OCI-LY1 (cell line): Measurements from ENCODE around the gene CPTP.

Source experiments
- H2AFZ ChIP-seq: fragments of 200-600 bp; sonication (generic), shearing (Covaris generic); 2 replicates; pipeline ENCODE4 v1.6.0; 2014; ENCODE audit warnings: antibody characterized with exemption, mild to moderate bottlenecking, low read length
- H3F3A ChIP-seq: fragments of 200-600 bp; sonication (generic), shearing (Covaris generic); 2 replicates; pipeline ENCODE4 v1.6.0; 2014; ENCODE audit warnings: mild to moderate bottlenecking, antibody characterized with exemption, low read length, moderate library complexity; ENCODE audit not compliant: insufficient read depth
- H3K27ac ChIP-seq: fragments of 200-600 bp; sonication (generic); 2 replicates; pipeline ENCODE4 v1.5.1; 2014; ENCODE audit warnings: low read length, mixed run types, mild to moderate bottlenecking, low read depth; ENCODE audit not compliant: poor library complexity, severe bottlenecking
- H3K27me3 ChIP-seq: fragments of 200-600 bp; sonication (generic); 2 replicates; pipeline ENCODE4 v1.6.0; 2014; ENCODE audit warnings: antibody characterized with exemption, mild to moderate bottlenecking, low read length, moderate library complexity; ENCODE audit not compliant: insufficient read depth
- H3K36me3 ChIP-seq: fragments of 200-600 bp; sonication (generic); 2 replicates; pipeline ENCODE4 v1.6.1; 2014; ENCODE audit warnings: mild to moderate bottlenecking, antibody characterized with exemption, low read length, moderate library complexity, mixed read lengths; ENCODE audit not compliant: insufficient read depth
- H3K4me1 ChIP-seq: fragments of 200-600 bp; sonication (generic); 2 replicates; pipeline ENCODE4 v1.5.1; 2014; ENCODE audit warnings: mild to moderate bottlenecking, low read length, moderate library complexity; ENCODE audit not compliant: insufficient read depth, severe bottlenecking
- H3K4me2 ChIP-seq: fragments of 200-600 bp; sonication (generic), shearing (Covaris generic); 2 replicates; pipeline ENCODE4 v1.6.1; 2014; ENCODE audit warnings: low read length
- H3K4me3 ChIP-seq: fragments of 200-600 bp; sonication (generic); 2 replicates; pipeline ENCODE4 v1.5.1; 2014; ENCODE audit warnings: low read length, low read depth, mild to moderate bottlenecking, mixed read lengths; ENCODE audit not compliant: poor library complexity, severe bottlenecking
- H3K79me2 ChIP-seq: fragments of 200-600 bp; shearing (Covaris generic); 2 replicates; pipeline ENCODE4 v1.6.1; 2016; ENCODE audit warnings: mixed run types, low read length, mixed read lengths; ENCODE audit not compliant: insufficient read depth
- H3K9ac ChIP-seq: fragments of 200-600 bp; sonication (generic), shearing (Covaris generic); 2 replicates; pipeline ENCODE4 v1.6.1; 2014; ENCODE audit warnings: mild to moderate bottlenecking, low read length, mixed read lengths
- H3K9me2 ChIP-seq: fragments of 200-600 bp; sonication (generic), shearing (Covaris generic); 2 replicates; pipeline ENCODE4 v1.6.1; 2014; ENCODE audit warnings: low read depth, mild to moderate bottlenecking, low read length, mixed read lengths
- H3K9me3 ChIP-seq: fragments of 200-600 bp; shearing (Covaris generic); 2 replicates; pipeline ENCODE4 v1.6.1; 2014; ENCODE audit warnings: low read length, mixed read lengths
- H4K20me1 ChIP-seq: fragments of 200-600 bp; sonication (generic), shearing (Covaris generic); 2 replicates; pipeline ENCODE4 v1.6.0; 2016; ENCODE audit warnings: mild to moderate bottlenecking, low read length; ENCODE audit not compliant: insufficient read depth
- CTCF ChIP-seq: fragments of 200-600 bp; sonication (generic), shearing (Covaris generic); IDR thresholded peaks from 2 replicates; pipeline ENCODE4 v1.5.1; 2017; ENCODE audit warnings: mild to moderate bottlenecking, antibody characterized with exemption, low read length, moderate library complexity, mixed read lengths
- EZH2 ChIP-seq: fragments of 200-600 bp; sonication (generic), shearing (Covaris generic); IDR thresholded peaks from 2 replicates; pipeline ENCODE4 v1.8.0; 2017; ENCODE audit warnings: borderline replicate concordance, mixed run types, mild to moderate bottlenecking, antibody characterized with exemption, low read length, moderate library complexity, mixed read lengths

CPTP gene

GRCh38 chr1:1304331-1305299 lies 20.0 kb upstream of the CPTP start:
- Histone ChIP-seq H3K4me2 (0 out of 2 replicates have a peak overlapping the region, but pooled peaks have one; percentile 73), H3K4me1 (peaks cover 30% of the 10 kb centered on the region), H3F3A (no peaks in the 10 kb centered on the region), H3K27ac (no peak overlapping the region), H4K20me1 (no peaks in the 10 kb centered on the region), H3K27me3 (no peaks in the 10 kb centered on the region), H3K4me3 (no peak overlapping the region), H3K9me3 (no peaks in the 10 kb centered on the region), H3K36me3 (peaks cover 2% of the 10 kb centered on the region; the same call in 1 of the 2 replicates), H3K79me2 (no peaks in the 10 kb centered on the region), H2AFZ (no peak overlapping the region), H3K9ac (no peak overlapping the region; the same call in 1 of the 2 replicates), H3K9me2 (no peaks in the 10 kb centered on the region)
- TF ChIP-seq CTCF (no peak), EZH2 (no peak)

GRCh38 chr1:1305300-1306069 lies 19.1 kb upstream of the CPTP start:
- Histone ChIP-seq H3K4me1 (peaks cover 37% of the 10 kb centered on the region), H3K4me2 (peak overlapping the region; percentile 73)

More at GRCh38 chr1:1305300-1306069, 19.1 kb upstream of the CPTP start:
- Histone ChIP-seq H3K9me2 (no peaks in the 10 kb centered on the region), H3K36me3 (peaks cover 9% of the 10 kb centered on the region; the same call in 1 of the 2 replicates), H3K9me3 (no peaks in the 10 kb centered on the region), H2AFZ (no peak overlapping the region), H3K4me3 (peak overlapping the region; percentile 73), H3K9ac (no peak overlapping the region; the same call in 1 of the 2 replicates), H3K27ac (no peak overlapping the region), H3K79me2 (no peaks in the 10 kb centered on the region), H4K20me1 (no peaks in the 10 kb centered on the region), H3F3A (no peaks in the 10 kb centered on the region), H3K27me3 (no peaks in the 10 kb centered on the region)
- TF ChIP-seq CTCF, result no peak
- TF ChIP-seq EZH2, result no peak
